ENCODE measurements around the gene FLOT2.

The FLOT2 gene

GRCh38 chr17:28891201-28891600, 6.3 kb downstream of the FLOT2 start:
- no peak for TF ChIP-seq GATA3 (IDR thresholded peaks at IDR 0.05; ENCODE audit: low read depth, low read length)
- no peak for TF ChIP-seq GATA2 (IDR thresholded peaks at IDR 0.05; ENCODE audit: low read depth, low read length)

- TF ChIP-seq GATA2 (IDR thresholded peaks at IDR 0.05; ENCODE audit: low read depth, low read length): no peak
- no peak for TF ChIP-seq GATA3 (IDR thresholded peaks at IDR 0.05; ENCODE audit: low read depth, low read length)
These were observed 7.5 kb downstream of the FLOT2 start for GRCh38 chr17:28889996-28890395.

GRCh38 chr17:28888832-28889231, 8.7 kb downstream of the FLOT2 start:
- TF ChIP-seq GATA3 (IDR thresholded peaks at IDR 0.05; ENCODE audit: low read depth, low read length): no peak
- TF ChIP-seq GATA2 (IDR thresholded peaks at IDR 0.05; ENCODE audit: low read depth, low read length): no peak

- TF ChIP-seq GATA2 (IDR thresholded peaks at IDR 0.05; ENCODE audit: low read depth, low read length): no peak
- no peak for TF ChIP-seq GATA3 (IDR thresholded peaks at IDR 0.05; ENCODE audit: low read depth, low read length)
These were observed 9.6 kb downstream of the FLOT2 start for GRCh38 chr17:28887871-28888471.

- TF ChIP-seq GATA3 (IDR thresholded peaks at IDR 0.05; ENCODE audit: low read depth, low read length) (no peak), GATA2 (IDR thresholded peaks at IDR 0.05; ENCODE audit: low read depth, low read length) (no peak)
These were observed 11.6 kb downstream of the FLOT2 start for GRCh38 chr17:28885951-28886350.

GRCh38 chr17:28885363-28885762, 12.2 kb downstream of the FLOT2 start:
- TF ChIP-seq GATA2 (IDR thresholded peaks at IDR 0.05; ENCODE audit: low read depth, low read length) (no peak), GATA3 (IDR thresholded peaks at IDR 0.05; ENCODE audit: low read depth, low read length) (no peak)

- no peak for TF ChIP-seq GATA2 (IDR thresholded peaks at IDR 0.05; ENCODE audit: low read depth, low read length)
- no peak for TF ChIP-seq GATA3 (IDR thresholded peaks at IDR 0.05; ENCODE audit: low read depth, low read length)
These were observed 13.4 kb downstream of the FLOT2 start for GRCh38 chr17:28883967-28884702.

GRCh38 chr17:28882154-28882895, 15.2 kb downstream of the FLOT2 start:
- no peak for TF ChIP-seq GATA3 (IDR thresholded peaks at IDR 0.05; ENCODE audit: low read depth, low read length)
- no peak for TF ChIP-seq GATA2 (IDR thresholded peaks at IDR 0.05; ENCODE audit: low read depth, low read length)

- TF ChIP-seq GATA2 (IDR thresholded peaks at IDR 0.05; ENCODE audit: low read depth, low read length) (no peak), GATA3 (IDR thresholded peaks at IDR 0.05; ENCODE audit: low read depth, low read length) (no peak)
These were observed 15.9 kb downstream of the FLOT2 start for GRCh38 chr17:28881533-28882056.

- no peak for TF ChIP-seq GATA3 (IDR thresholded peaks at IDR 0.05; ENCODE audit: low read depth, low read length)
- no peak for TF ChIP-seq GATA2 (IDR thresholded peaks at IDR 0.05; ENCODE audit: low read depth, low read length)
These were observed 17.0 kb downstream of the FLOT2 start for GRCh38 chr17:28880572-28880945.

GRCh38 chr17:28879886-28880571, 17.5 kb downstream of the FLOT2 start:
- TF ChIP-seq GATA3 (IDR thresholded peaks at IDR 0.05; ENCODE audit: low read depth, low read length) (no peak), GATA2 (IDR thresholded peaks at IDR 0.05; ENCODE audit: low read depth, low read length) (no peak)

- TF ChIP-seq GATA3 (IDR thresholded peaks at IDR 0.05; ENCODE audit: low read depth, low read length): no peak
- TF ChIP-seq GATA2 (IDR thresholded peaks at IDR 0.05; ENCODE audit: low read depth, low read length): no peak
These were observed 18.6 kb downstream of the FLOT2 start for GRCh38 chr17:28878981-28879380.

- TF ChIP-seq GATA2 (IDR thresholded peaks at IDR 0.05; ENCODE audit: low read depth, low read length) (no peak), GATA3 (IDR thresholded peaks at IDR 0.05; ENCODE audit: low read depth, low read length) (no peak)
These were observed 19.2 kb downstream of the FLOT2 start for GRCh38 chr17:28878158-28878910.
